ENCODE data around the gene FOCAD.

The FOCAD gene

GRCh38 chr9:20808002-20808401, 123.9 kb downstream of the FOCAD start:
- Histone ChIP-seq H3K27ac (ENCODE audit: insufficient read depth in 1 of 2, low read depth in 1 of 2, low read length in 2 of 2, poor library complexity in 1 of 2, severe bottlenecking in 2 of 2) (no peak overlapping the region), H3K9me3 (ENCODE audit: control extremely low read depth in 1 of 5, control insufficient read depth in 4 of 5, insufficient read depth in 2 of 5, low read depth in 1 of 5, low read length in 4 of 5) (no peaks in the 10 kb centered on the region), H3K4me3 (ENCODE audit: control insufficient read depth in 1 of 7, extremely low read depth in 1 of 7, insufficient read depth in 4 of 7, low read depth in 2 of 7, low read length in 6 of 7) (no peak overlapping the region), H3K27me3 (replicated peaks in 2 of 5; ENCODE audit: control insufficient read depth in 4 of 5, insufficient read depth in 5 of 5, low read length in 4 of 5) (peaks cover 0 to 2% (median 0%) of the 10 kb centered on the region in 5 experiments), H3K36me3 (ENCODE audit: control insufficient read depth in 4 of 4, insufficient read depth in 4 of 4, low read length in 3 of 4) (no peaks in the 10 kb centered on the region), H3K4me1 (ENCODE audit: control extremely low read depth in 1 of 4, control insufficient read depth in 4 of 4, insufficient read depth in 4 of 4, low read length in 3 of 4) (peaks cover 0 to 13% (median 4%) of the 10 kb centered on the region in 4 experiments)
- CTCF ChIA-PET, result interaction anchor here (1.1 kb wide), 1 partner anchor 11 kb away, joined by 3 read pairs; no protein-coding TSS in a partner anchor
- DNase-seq, result no peak
- POLR2A ChIA-PET, result interaction anchor here (0.6 kb wide), 1 partner anchor 311 kb away, joined by 4 read pairs; no protein-coding TSS in a partner anchor
- 80% methylated on average over 5 of the region's 8 CpGs for whole genome bisulfite sequencing (ENCODE audit: insufficient coverage)

DNA sequence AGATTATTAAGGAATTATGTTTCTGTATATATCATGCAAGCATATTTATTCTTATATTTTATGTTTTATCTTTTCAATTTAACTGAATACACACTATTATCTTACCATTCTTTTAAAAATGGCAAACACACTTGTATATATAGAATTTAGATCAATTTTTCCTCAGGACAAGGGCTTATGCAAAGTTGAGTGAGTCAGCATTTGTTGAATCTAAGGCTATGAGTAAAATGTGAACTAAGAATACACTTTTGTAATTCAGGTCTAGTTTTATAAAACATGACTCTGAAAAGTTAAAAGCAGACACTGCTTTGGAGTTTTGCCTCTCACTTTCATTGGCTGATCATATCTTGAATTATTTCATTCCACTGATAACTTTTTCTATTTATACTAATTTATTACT, 127.8 kb downstream of the FOCAD start:
- Histone ChIP-seq H3K4me3 (ENCODE audit: control insufficient read depth in 1 of 7, extremely low read depth in 1 of 7, insufficient read depth in 4 of 7, low read depth in 2 of 7, low read length in 6 of 7) (no peak overlapping the region), H3K9me3 (ENCODE audit: control extremely low read depth in 1 of 5, control insufficient read depth in 4 of 5, insufficient read depth in 2 of 5, low read depth in 1 of 5, low read length in 4 of 5) (no peaks in the 10 kb centered on the region), H3K27me3 (replicated peaks in 2 of 5; ENCODE audit: control insufficient read depth in 4 of 5, insufficient read depth in 5 of 5, low read length in 4 of 5) (no peaks in the 10 kb centered on the region), H3K27ac (ENCODE audit: insufficient read depth in 1 of 2, low read depth in 1 of 2, low read length in 2 of 2, poor library complexity in 1 of 2, severe bottlenecking in 2 of 2) (no peak overlapping the region), H3K36me3 (ENCODE audit: control insufficient read depth in 4 of 4, insufficient read depth in 4 of 4, low read length in 3 of 4) (no peaks in the 10 kb centered on the region), H3K4me1 (ENCODE audit: control extremely low read depth in 1 of 4, control insufficient read depth in 4 of 4, insufficient read depth in 4 of 4, low read length in 3 of 4) (no peaks in the 10 kb centered on the region)
- ChIA-PET CTCF (interaction anchor here (1.0 to 1.8 kb wide), 2 partner anchors 11 to 188 kb away, joined by 3 read pairs; no protein-coding TSS in a partner anchor), POLR2A (no interaction called here)
- DNase-seq, result peak in 2 of 3 donors; percentile 25 to 41

DNA sequence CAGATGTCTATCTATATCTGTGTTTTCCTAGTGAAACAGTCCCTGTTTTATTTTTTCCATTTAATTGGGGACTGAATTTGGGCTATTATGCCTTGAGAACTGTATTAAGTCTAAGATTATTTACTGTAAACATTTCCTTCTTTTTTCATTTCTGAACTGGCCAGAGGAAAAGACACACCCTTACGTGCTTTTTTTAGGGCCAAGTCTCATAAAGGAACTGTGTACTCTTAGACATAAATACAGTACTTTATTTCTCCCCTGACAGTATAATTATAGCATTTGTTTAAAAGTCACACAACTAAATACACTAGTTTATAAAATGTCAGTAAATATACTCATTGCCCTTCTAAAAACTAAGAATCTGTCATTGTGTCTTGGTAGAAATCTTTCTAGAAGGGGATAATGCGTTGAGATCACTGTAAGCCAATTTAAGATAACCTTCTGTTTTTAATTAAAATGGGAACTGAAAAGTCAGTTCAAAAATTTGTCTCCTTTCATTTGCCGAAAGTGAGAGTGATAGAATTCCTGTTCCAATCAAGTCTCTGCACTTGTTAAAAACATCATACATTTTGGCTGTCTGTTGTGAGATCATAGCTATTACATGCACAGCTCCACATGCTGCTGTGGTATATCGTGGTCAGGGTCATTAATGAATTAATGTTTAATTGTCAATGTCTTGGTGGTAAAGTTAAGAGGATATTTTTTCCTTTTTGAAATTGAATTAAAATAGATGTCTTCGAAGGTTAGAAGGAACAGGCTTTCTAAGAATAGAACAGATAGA, 132.1 kb downstream of the FOCAD start:
- no peak overlapping the region for H3K27ac ChIP-seq (ENCODE audit: insufficient read depth in 1 of 2, low read depth in 1 of 2, low read length in 2 of 2, poor library complexity in 1 of 2, severe bottlenecking in 2 of 2)
- POLR2A ChIA-PET, result no interaction called here
- no peaks in the 10 kb centered on the region for H3K9me3 ChIP-seq (ENCODE audit: control extremely low read depth in 1 of 5, control insufficient read depth in 4 of 5, insufficient read depth in 2 of 5, low read depth in 1 of 5, low read length in 4 of 5)
- H3K27me3 ChIP-seq (replicated peaks in 2 of 5; ENCODE audit: control insufficient read depth in 4 of 5, insufficient read depth in 5 of 5, low read length in 4 of 5), result no peaks in the 10 kb centered on the region
- CTCF ChIA-PET, result no interaction called here
- no peak overlapping the region for H3K4me3 ChIP-seq (ENCODE audit: control insufficient read depth in 1 of 7, extremely low read depth in 1 of 7, insufficient read depth in 4 of 7, low read depth in 2 of 7, low read length in 6 of 7)
- H3K36me3 ChIP-seq (ENCODE audit: control insufficient read depth in 4 of 4, insufficient read depth in 4 of 4, low read length in 3 of 4), result peaks cover 0 to 3% (median 0%) of the 10 kb centered on the region in 4 experiments
- H3K4me1 ChIP-seq (ENCODE audit: control extremely low read depth in 1 of 4, control insufficient read depth in 4 of 4, insufficient read depth in 4 of 4, low read length in 3 of 4), result no peaks in the 10 kb centered on the region
- DNase-seq, result no peak
- WGBS (ENCODE audit: insufficient coverage), result 91% methylated on average over 3 of the region's 5 CpGs

- ChIA-PET CTCF (interaction anchor here (1.1 kb wide), 1 partner anchor 11 kb away, joined by 3 read pairs; no protein-coding TSS in a partner anchor), POLR2A (no interaction called here)
- Histone ChIP-seq H3K4me3 (ENCODE audit: control insufficient read depth in 1 of 7, extremely low read depth in 1 of 7, insufficient read depth in 4 of 7, low read depth in 2 of 7, low read length in 6 of 7) (no peak overlapping the region), H3K27me3 (replicated peaks in 2 of 5; ENCODE audit: control insufficient read depth in 4 of 5, insufficient read depth in 5 of 5, low read length in 4 of 5) (no peaks in the 10 kb centered on the region), H3K9me3 (ENCODE audit: control extremely low read depth in 1 of 5, control insufficient read depth in 4 of 5, insufficient read depth in 2 of 5, low read depth in 1 of 5, low read length in 4 of 5) (no peaks in the 10 kb centered on the region), H3K36me3 (ENCODE audit: control insufficient read depth in 4 of 4, insufficient read depth in 4 of 4, low read length in 3 of 4) (peaks cover 3 to 15% (median 7%) of the 10 kb centered on the region in 4 experiments), H3K4me1 (ENCODE audit: control extremely low read depth in 1 of 4, control insufficient read depth in 4 of 4, insufficient read depth in 4 of 4, low read length in 3 of 4) (no peaks in the 10 kb centered on the region), H3K27ac (ENCODE audit: insufficient read depth in 1 of 2, low read depth in 1 of 2, low read length in 2 of 2, poor library complexity in 1 of 2, severe bottlenecking in 2 of 2) (no peak overlapping the region)
- DNase-seq, result no peak
Measured at GRCh38 chr9:20823051-20823450, 139.0 kb downstream of the FOCAD start.

GRCh38 chr9:20831028-20831427, 147.0 kb downstream of the FOCAD start:
- 94% methylated on average over 3 of the region's 3 CpGs for WGBS (ENCODE audit: insufficient coverage)
- ChIA-PET POLR2A (no interaction called here), CTCF (no interaction called here)

DNA sequence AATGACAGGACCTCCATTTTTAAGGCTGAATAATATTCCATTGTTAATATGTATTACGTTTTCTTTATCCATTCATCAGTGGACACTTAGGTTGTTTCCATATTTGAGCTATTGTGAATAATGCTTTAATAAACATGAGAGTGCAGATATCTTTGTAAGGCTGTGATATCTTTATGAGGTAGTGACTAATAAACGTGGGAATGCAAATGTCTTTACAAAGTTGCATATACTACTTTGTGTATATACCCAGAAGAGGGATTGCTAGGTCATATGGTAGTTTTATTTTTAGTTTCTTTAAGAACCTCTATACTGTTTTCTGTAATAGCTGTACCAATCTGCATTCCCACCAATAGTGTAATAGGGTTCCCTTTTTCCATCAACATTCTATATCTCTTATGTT, 148.7 kb downstream of the FOCAD start:
- no peak for DNase-seq
- CTCF ChIA-PET, result no interaction called here

More at GRCh38 chr9:20831028-20831427, 147.0 kb downstream of the FOCAD start:
- H3K4me3 ChIP-seq (ENCODE audit: control insufficient read depth in 1 of 7, extremely low read depth in 1 of 7, insufficient read depth in 4 of 7, low read depth in 2 of 7, low read length in 6 of 7), result no peak overlapping the region
- H3K4me1 ChIP-seq (ENCODE audit: control extremely low read depth in 1 of 4, control insufficient read depth in 4 of 4, insufficient read depth in 4 of 4, low read length in 3 of 4), result no peaks in the 10 kb centered on the region
- H3K27me3 ChIP-seq (replicated peaks in 2 of 5; ENCODE audit: control insufficient read depth in 4 of 5, insufficient read depth in 5 of 5, low read length in 4 of 5), result no peaks in the 10 kb centered on the region
- H3K9me3 ChIP-seq (ENCODE audit: control extremely low read depth in 1 of 5, control insufficient read depth in 4 of 5, insufficient read depth in 2 of 5, low read depth in 1 of 5, low read length in 4 of 5), result peaks cover 0 to 3% (median 0%) of the 10 kb centered on the region in 5 experiments
- H3K27ac ChIP-seq (ENCODE audit: insufficient read depth in 1 of 2, low read depth in 1 of 2, low read length in 2 of 2, poor library complexity in 1 of 2, severe bottlenecking in 2 of 2), result no peak overlapping the region
- no peak for DNase-seq
- H3K36me3 ChIP-seq (ENCODE audit: control insufficient read depth in 4 of 4, insufficient read depth in 4 of 4, low read length in 3 of 4), result peaks cover 3 to 14% (median 4%) of the 10 kb centered on the region in 4 experiments

More for the DNA sequence above, 148.7 kb downstream of the FOCAD start:
- no peak overlapping the region for H3K4me3 ChIP-seq (ENCODE audit: control insufficient read depth in 1 of 7, extremely low read depth in 1 of 7, insufficient read depth in 4 of 7, low read depth in 2 of 7, low read length in 6 of 7)
- H3K27ac ChIP-seq (ENCODE audit: insufficient read depth in 1 of 2, low read depth in 1 of 2, low read length in 2 of 2, poor library complexity in 1 of 2, severe bottlenecking in 2 of 2), result no peak overlapping the region
- no peaks in the 10 kb centered on the region for H3K27me3 ChIP-seq (replicated peaks in 2 of 5; ENCODE audit: control insufficient read depth in 4 of 5, insufficient read depth in 5 of 5, low read length in 4 of 5)
- POLR2A ChIA-PET, result no interaction called here
- peaks cover 0 to 3% (median 0%) of the 10 kb centered on the region in 5 experiments for H3K9me3 ChIP-seq (ENCODE audit: control extremely low read depth in 1 of 5, control insufficient read depth in 4 of 5, insufficient read depth in 2 of 5, low read depth in 1 of 5, low read length in 4 of 5)
- H3K4me1 ChIP-seq (ENCODE audit: control extremely low read depth in 1 of 4, control insufficient read depth in 4 of 4, insufficient read depth in 4 of 4, low read length in 3 of 4), result no peaks in the 10 kb centered on the region
- peaks cover 0 to 10% (median 4%) of the 10 kb centered on the region in 4 experiments for H3K36me3 ChIP-seq (ENCODE audit: control insufficient read depth in 4 of 4, insufficient read depth in 4 of 4, low read length in 3 of 4)
- no CpG with 5 or more reads among the region's 2 CpGs for whole genome bisulfite sequencing (ENCODE audit: insufficient coverage)
